Measurements from ENCODE around the gene TPRX1.
"Not testable (repeated sequence)": the region's sequence is repeated elsewhere in the genome, so short reads cannot be mapped to it uniquely, and the experiment has no call there.

Gene TPRX1

DNA sequence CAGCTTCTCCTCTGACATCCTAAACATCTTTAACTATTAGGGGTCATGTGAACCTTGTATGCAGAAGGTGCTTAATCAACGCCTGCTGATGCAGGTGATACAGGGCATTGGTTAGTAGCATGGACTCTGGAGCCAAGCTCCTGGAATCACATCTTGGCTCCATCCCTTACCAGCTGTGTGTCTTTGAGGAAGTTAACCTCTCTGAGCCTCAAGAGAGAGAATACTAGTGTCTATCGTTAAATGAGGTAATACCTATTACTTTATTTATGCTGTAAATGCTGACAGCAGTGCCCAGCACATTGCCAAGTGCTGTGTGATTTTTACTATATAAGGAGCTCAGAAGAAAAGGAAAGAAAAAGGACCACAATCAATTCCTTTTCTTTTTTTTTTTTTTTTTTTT, 37.0 kb downstream of the TPRX1 start:
- DNase-seq (ENCODE audit: low spot score): no peak

GRCh38 chr19:47766670-47767069, 37.7 kb downstream of the TPRX1 start:
- DNase-seq (ENCODE audit: low spot score): no peak

DNA sequence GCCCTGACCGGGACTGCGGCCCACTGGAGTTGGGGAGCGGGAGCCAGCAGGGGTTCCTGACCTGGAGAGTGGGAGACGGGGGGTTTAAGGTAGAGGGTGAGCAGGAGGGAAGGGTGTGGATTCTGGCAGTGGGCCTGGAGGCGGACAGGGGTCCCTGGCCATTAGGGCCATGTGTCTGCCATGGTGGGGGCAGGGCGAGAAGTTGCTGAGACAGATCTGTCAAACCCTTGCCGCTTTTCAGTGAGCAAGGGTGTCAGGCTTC, 38.1 kb downstream of the TPRX1 start:
- DNase-seq (ENCODE audit: low spot score): no peak

GRCh38 chr19:47765523-47766358, 38.6 kb downstream of the TPRX1 start:
- no peak for DNase-seq (ENCODE audit: low spot score)

DNA sequence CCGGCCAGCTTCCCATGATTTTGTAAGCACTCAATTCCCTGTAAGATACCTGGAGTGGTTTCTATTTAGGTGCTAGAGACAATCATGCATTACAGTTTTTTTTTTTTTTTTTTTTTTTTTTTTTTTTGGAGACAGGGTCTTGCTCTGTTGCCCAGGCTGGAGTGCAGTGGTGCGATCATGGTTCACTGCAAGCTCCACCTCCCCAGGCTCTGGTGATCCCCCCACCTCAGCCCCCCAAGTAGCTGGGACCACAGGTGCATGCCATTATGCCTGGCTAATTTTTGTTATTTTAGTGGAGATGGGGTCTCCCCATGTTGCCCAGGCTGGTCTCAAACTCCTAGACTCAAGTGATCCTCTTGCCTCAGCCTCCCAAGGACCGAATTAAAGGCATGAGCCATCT, 39.6 kb downstream of the TPRX1 start:
- not testable (repeated sequence) for DNase-seq (ENCODE audit: low spot score)

GRCh38 chr19:47762615-47763308, 41.6 kb downstream of the TPRX1 start:
- DNase-seq (ENCODE audit: low spot score): no peak

- no peak for DNase-seq (ENCODE audit: low spot score)
Measured at GRCh38 chr19:47762151-47762550, 42.2 kb downstream of the TPRX1 start.

DNA sequence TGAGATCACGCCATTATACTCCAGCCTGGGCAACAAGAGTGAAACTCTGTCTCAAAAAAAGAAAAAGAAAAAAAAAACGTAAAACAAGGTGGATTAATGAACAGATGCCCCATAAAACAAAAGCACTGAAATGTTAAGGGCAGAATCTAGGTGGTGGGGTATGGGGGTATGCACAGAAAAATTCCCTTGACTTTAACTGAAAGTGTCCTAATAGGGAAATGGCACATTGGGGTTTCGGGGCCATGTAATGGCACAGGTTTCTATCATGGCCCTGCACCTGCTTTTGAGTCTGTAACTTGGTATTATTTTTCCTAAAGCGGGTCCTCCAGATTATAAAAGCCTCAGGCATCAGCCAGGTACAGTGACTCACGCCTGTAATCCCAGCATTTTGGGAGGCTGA, 42.8 kb downstream of the TPRX1 start:
- no peak for DNase-seq (ENCODE audit: low spot score)

DNA sequence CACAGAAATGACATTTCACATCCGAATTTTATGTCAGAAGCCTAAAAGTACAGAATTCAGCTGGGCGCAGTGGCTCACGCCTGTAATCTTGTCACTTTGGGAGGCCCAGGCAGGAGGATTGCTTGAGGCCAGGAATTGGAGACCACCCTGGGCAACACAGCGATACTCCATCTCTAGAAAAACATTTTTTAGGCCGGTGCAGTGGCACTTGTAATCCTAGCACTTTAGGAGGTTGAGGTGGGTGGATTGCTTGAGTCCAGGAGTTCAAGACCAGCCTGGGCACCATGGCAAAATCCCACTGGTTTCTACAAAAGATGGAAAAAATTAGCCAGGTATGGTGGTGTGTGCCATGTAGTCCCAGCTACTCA, 43.7 kb downstream of the TPRX1 start:
- DNase-seq (ENCODE audit: low spot score): no peak

GRCh38 chr19:47758443-47758804, 45.9 kb downstream of the TPRX1 start:
- no peak for DNase-seq (ENCODE audit: low spot score)

DNA sequence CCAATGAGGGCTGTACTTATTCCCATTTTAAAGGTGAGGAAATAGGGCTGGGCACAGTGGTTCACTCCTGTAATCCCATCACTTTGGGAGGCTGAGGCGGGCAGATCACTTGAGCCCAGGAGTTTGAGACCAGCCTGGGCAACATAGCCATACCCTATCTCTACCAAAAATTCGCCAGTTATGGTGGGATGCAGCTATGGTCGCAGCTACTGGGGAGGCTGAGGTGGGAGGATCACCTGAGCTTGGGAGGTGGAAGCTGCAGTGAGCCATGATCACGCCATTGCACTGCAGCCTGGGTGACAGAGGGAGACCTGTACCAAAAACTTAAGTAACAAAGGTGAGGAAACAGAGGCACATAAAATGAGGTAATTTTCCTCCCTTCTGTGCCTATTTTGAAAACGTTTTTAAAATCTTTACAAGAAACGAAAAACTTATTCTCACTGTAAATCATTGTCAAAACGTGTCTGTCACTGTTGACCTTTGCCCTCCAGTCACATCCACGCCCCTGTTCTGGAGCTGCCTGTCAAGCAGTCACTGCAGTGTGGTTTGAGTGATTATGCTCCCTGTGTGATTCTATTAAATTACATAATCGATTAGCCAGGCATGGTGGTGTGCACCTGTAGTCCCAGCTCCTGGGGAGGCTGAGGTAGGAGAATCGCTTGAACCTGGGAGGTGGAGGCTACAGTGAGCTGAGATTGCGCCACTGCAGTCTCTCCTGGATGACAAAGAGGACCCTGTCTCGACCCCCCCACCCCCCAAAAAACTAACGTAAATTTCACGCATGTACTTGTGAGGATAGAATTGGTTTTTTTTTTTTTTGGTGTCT, 46.5 kb downstream of the TPRX1 start:
- no peak for DNase-seq (ENCODE audit: low spot score)

DNA sequence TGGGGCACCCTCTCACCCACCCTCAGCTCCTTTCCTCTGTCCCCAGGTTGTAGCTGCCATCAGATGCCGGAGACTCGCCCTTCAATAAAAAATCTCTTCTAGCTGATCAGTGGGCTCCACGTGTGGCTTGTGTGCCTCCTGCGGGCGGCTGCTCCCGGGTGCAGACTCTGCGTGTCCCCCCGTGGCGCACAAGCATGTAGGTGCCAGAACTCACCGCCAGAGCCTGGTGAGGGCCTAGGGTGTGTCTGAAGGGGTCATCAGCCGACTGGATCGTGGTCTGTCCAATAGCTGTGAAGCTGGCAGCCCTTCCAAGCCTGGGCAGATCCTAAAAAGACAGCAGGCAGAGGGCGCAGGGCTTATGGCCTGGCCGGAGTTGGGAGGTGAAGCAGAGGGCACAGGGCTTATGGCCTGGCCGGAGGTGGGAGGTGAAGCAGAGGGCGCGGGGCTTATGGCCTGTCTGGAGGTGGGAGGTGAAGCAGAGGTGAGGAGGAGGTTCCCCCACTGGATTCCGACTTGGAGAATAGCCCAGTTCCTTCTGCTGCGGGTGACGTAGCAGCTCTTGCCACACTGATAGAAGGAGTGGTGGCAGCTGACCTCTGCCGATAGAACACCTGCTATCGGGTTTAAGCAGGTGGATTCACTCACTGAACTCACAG, 47.3 kb downstream of the TPRX1 start:
- no peak for DNase-seq (ENCODE audit: low spot score)

DNA sequence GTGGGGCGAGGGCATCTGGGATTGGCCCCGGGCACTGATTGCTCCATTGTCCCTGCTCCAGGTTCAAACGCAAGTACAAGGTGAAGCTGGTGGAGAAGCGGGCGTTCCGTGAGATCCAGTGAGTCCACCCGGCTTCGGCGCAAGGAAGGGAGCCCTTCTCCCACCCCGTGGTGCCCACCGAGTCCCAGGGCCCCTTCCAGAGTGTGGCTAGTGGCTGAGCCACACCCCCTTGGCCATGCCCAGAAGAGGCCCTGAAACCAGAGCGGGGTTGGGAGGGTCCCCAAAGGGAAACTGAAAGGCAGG, 47.8 kb downstream of the TPRX1 start:
- DNase-seq (ENCODE audit: low spot score): no peak

GRCh38 chr19:47755762-47756626, 48.4 kb downstream of the TPRX1 start:
- no peak for DNase-seq (ENCODE audit: low spot score)

- DNase-seq (ENCODE audit: low spot score): no peak
Measured at GRCh38 chr19:47755065-47755761, 49.1 kb downstream of the TPRX1 start.

DNA sequence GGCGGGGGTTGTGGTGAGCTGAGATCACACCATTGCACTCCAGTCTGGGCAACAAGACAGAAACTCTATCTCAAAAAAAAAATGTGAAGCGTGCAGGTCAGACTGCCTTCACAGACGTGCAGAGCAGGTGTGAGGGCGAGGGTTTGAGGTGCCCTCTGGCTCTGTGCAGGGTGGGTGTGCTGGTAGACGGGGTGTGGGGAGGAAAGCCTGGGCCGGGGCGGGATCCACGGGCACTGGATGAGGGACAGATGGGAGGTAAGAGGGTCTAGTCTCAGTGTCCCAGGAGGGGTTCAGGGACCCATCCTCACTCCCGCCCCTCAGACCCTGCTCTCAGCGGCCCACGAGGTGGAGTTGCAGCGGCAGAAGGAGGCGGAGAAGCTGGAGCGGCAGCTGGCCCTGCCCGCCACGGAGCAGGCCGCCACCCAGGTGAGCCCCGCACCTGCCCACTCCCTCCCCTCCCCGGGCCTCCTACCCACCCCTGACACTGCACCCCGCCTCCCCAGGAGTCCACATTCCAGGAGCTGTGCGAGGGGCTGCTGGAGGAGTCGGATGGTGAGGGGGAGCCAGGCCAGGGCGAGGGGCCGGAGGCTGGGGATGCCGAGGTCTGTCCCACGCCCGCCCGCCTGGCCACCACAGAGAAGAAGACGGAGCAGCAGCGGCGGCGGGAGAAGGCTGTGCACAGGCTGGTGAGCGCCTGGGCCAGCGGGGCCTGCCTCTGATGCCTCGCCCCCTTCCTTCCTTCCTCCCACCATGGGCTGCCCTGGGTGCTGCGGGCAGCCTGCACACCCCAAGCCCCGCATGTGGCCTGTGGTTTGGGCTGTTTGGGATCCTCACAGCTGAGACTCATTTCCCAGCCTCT, 49.9 kb downstream of the TPRX1 start:
- DNase-seq (ENCODE audit: low spot score): no peak

GRCh38 chr19:47752440-47753211, 51.7 kb downstream of the TPRX1 start:
- DNase-seq (ENCODE audit: low spot score): no peak

Measured in germinal center (tissue), 1 donor.